K562 (cell line): ENCODE measurements around the gene OR51B2. TPM values are rescaled to one million over a fixed set of nuclear protein-coding genes. Genes with fewer than 3 reads are reported as not detected.
A peak's percentile ranks its signal among the peaks of the same experiment; 100 is the strongest.

Source experiments
- ATF3 ChIP-seq, 2 experiments: fragments of 450-650 bp in 1 of 2; sonication (generic) in 1 of 2; formaldehyde crosslinking in 1 of 2; IDR thresholded peaks in 1 of 2; conservative IDR thresholded peaks in 1 of 2; 2 replicates each; pipeline versions ENCODE4 v1.6.1 to v1.8.1; 2016 to 2023; ENCODE audit warnings: mild to moderate bottlenecking in 2 of 2, moderate library complexity in 2 of 2, inconsistent platforms in 1 of 2, missing genetic modification reagents in 1 of 2
- ATF4 ChIP-seq: fragments of 450-650 bp; formaldehyde crosslinking; IDR thresholded peaks from 2 replicates; pipeline ENCODE4 v1.4.0; 2022; ENCODE audit warnings: mild to moderate bottlenecking, moderate library complexity
- ATF6 ChIP-seq: sonication (generic); formaldehyde crosslinking; IDR thresholded peaks from 2 replicates; pipeline ENCODE4 v1.4.0; 2020; ENCODE audit warnings: mild to moderate bottlenecking, missing genetic modification reagents
- BACH1 ChIP-seq: fragments of 200-800 bp; sonication (Bioruptor generic); IDR thresholded peaks from 2 replicates; pipeline ENCODE4 v1.6.1; 2016; ENCODE audit warnings: missing genetic modification characterization, missing compliant biosample characterization
- BCOR ChIP-seq: fragments of 450-650 bp; IDR thresholded peaks from 2 replicates; pipeline ENCODE4 v1.6.1; 2016
- BRD4 ChIP-seq: fragments of 200-600 bp; sonication (generic); IDR thresholded peaks from 2 replicates; pipeline ENCODE4 v1.6.1; 2017; ENCODE audit warnings: inconsistent platforms
- C11orf30 ChIP-seq: fragments of 450-650 bp; IDR thresholded peaks from 2 replicates; pipeline ENCODE4 v1.6.1; 2016; ENCODE audit warnings: low read depth, mild to moderate bottlenecking
- HMBOX1 ChIP-seq: sonication (generic); IDR thresholded peaks from 2 replicates; pipeline ENCODE4 v1.6.1; 2016
- HMGN3 ChIP-seq: IDR thresholded peaks from 2 replicates; pipeline ENCODE4 v1.6.1; 2011; ENCODE audit warnings: borderline replicate concordance, low read depth, mild to moderate bottlenecking, mixed read lengths, low read length; ENCODE audit not compliant: insufficient read length; ENCODE audit errors: extremely low read depth
- MYNN ChIP-seq, 2 experiments: sonication (generic); formaldehyde crosslinking in 1 of 2; IDR thresholded peaks; 2 replicates each; pipeline versions ENCODE4 v1.5.0 to v1.6.1; 2016 to 2020; ENCODE audit warnings: antibody characterized with exemption in 1 of 2, missing genetic modification reagents in 1 of 2
- NELFE ChIP-seq: IDR thresholded peaks from 2 replicates; pipeline ENCODE4 v1.6.1; 2011; ENCODE audit warnings: mild to moderate bottlenecking; ENCODE audit not compliant: insufficient read depth, insufficient read length
- RAD51 ChIP-seq: fragments of 450-650 bp; IDR thresholded peaks from 2 replicates; pipeline ENCODE4 v1.7.1; 2016; ENCODE audit warnings: low read depth, mild to moderate bottlenecking, borderline replicate concordance
- RNF2 ChIP-seq: sonication (generic); IDR thresholded peaks from 2 replicates; pipeline ENCODE4 v1.6.1; 2016
- STAT5A ChIP-seq: IDR thresholded peaks from 2 replicates; pipeline ENCODE4 v1.6.1; 2012; ENCODE audit warnings: low read length, inconsistent platforms, borderline replicate concordance
- THRB ChIP-seq: fragments of 450-650 bp; formaldehyde crosslinking; conservative IDR thresholded peaks from 2 replicates; pipeline ENCODE4 v1.4.0; 2022; ENCODE audit warnings: mild to moderate bottlenecking, missing genetic modification characterization
- TRIM28 ChIP-seq: fragments of 450-650 bp; IDR thresholded peaks from 2 replicates; pipeline ENCODE4 v1.6.1; 2017
- VEZF1 ChIP-seq: fragments of 200-800 bp; sonication (Bioruptor generic); IDR thresholded peaks from 2 replicates; pipeline ENCODE4 v1.6.1; 2017; ENCODE audit warnings: missing genetic modification characterization, missing compliant biosample characterization
- ZNF175 ChIP-seq: fragments of 200-800 bp; sonication (Bioruptor generic); IDR thresholded peaks from 2 replicates; pipeline ENCODE4 v1.6.1; 2016; ENCODE audit warnings: low read depth, mild to moderate bottlenecking, missing genetic modification characterization, missing compliant biosample characterization
- ZNF197 ChIP-seq: fragments of 200-800 bp; sonication (Bioruptor generic); IDR thresholded peaks from 2 replicates; pipeline ENCODE4 v1.6.1; 2016; ENCODE audit warnings: low read depth, missing genetic modification characterization, missing compliant biosample characterization
- ZNF274 ChIP-seq: IDR thresholded peaks from 2 replicates; pipeline ENCODE4 v1.6.1; 2011; ENCODE audit warnings: low read depth, mild to moderate bottlenecking, low read length, moderate library complexity, borderline replicate concordance
- polyA plus RNA-seq, 8 experiments: library from polyadenylated mRNA; depleted of rRNA in 4 of 8; stranded (reverse) in 5 of 8; unstranded in 3 of 8; fragments of >200 nt; fragmentation: Nextera tagmentation in 2 of 8; fragmentation: Illumina TruSeq in 1 of 8; extraction: Ambion mirVana in 2 of 8; extraction: Trizol in 1 of 8; gene quantifications; 2 replicates each; pipeline versions ENCODE4 v1.2.1 to v1.2.3, GENCODE V29; 2011 to 2014; ENCODE audit warnings: inconsistent platforms in 1 of 8, missing spikeins in 1 of 8
- total RNA-seq, 7 experiments: library from RNA; depleted of rRNA in 6 of 7; stranded (reverse); fragments of >200 nt in 6 of 7; fragmentation: Illumina TruSeq in 2 of 7; extraction: Trizol in 2 of 7; gene quantifications; 2 replicates each; pipeline versions ENCODE4 v1.2.1 to v1.2.3, GENCODE V29; 2011 to 2021; ENCODE audit warnings: low replicate concordance in 1 of 7

Gene OR51B2
- total and polyA plus RNA-seq, 9 of the 15 experiments (the other 6 are each of a cell fraction or from before 2014, with no cell fraction given) = 0.38 to 6.6 (median 4.0) TPM

- TF ChIP-seq ATF4 (CRISPR knock-in tag) = peak; percentile 79
- peak; percentile 100 for TF ChIP-seq BACH1 (tag)
- peak; percentile 89 for TF ChIP-seq ZNF197 (CRISPR knock-in tag)
- TF ChIP-seq THRB = peak; percentile 84; the same call in 1 of the 2 replicates
- peak; percentile 100 for TF ChIP-seq C11orf30
- TF ChIP-seq HMBOX1 = peak; percentile 70
- peak; percentile 92 for TF ChIP-seq ZNF175 (CRISPR knock-in tag)
- peak; percentile 96 for TF ChIP-seq MYNN (IDR thresholded peaks at IDR 0.05)
- no peak for TF ChIP-seq MYNN (CRISPR knock-in tag; IDR thresholded peaks at IDR 0.05)
- no peak for TF ChIP-seq NELFE
- peak; percentile 96 for TF ChIP-seq STAT5A
- TF ChIP-seq ATF6 (CRISPR knock-in tag) = 0 out of 2 replicates have a peak, but pooled peaks have one; percentile 37
- TF ChIP-seq BCOR = peak; percentile 74
- peak; percentile 100 for TF ChIP-seq ATF3 (IDR thresholded peaks at IDR 0.05)
- peak; percentile 100 for TF ChIP-seq ATF3 (CRISPR knock-in tag; conservative IDR thresholded peaks at IDR 0.05)
- peak; percentile 93 for TF ChIP-seq HMGN3
- TF ChIP-seq TRIM28 = peak; percentile 63; the same call in 1 of the 2 replicates
- TF ChIP-seq ZNF274 = peak; percentile 85; the same call in 1 of the 2 replicates
- TF ChIP-seq RNF2 = peak; percentile 97
- TF ChIP-seq VEZF1 (CRISPR knock-in tag) = peak; percentile 94
- TF ChIP-seq BRD4 = peak; percentile 57; the same call in 1 of the 2 replicates
- TF ChIP-seq RAD51 = peak; percentile 79
Observed at GRCh38 chr11:5280582-5281102, 43.5 kb downstream of the OR51B2 start (continued).
